CD8-positive, alpha-beta memory T cell (primary cell): ENCODE results near the gene POMT1. TPM values are rescaled to one million over a fixed set of nuclear protein-coding genes. Genes with fewer than 3 reads are reported as not detected.

Experiments used
- CTCF ChIA-PET: fragments of 350-600 bp; sonication (Branson Sonifier 250); formaldehyde crosslinking; loops from one replicate; lab custom pipeline; 2021; ENCODE audit warnings: antibody characterized with exemption; lab: Charles Lee
- POLR2A ChIA-PET: fragments of 350-600 bp; sonication (Branson Sonifier 250); formaldehyde crosslinking; loops from one replicate; lab custom pipeline; 2021; ENCODE audit warnings: antibody characterized with exemption; lab: Charles Lee
- DNase-seq, 5 donors: peaks; one replicate each; pipeline versions ENCODE4 v3.0.0 to v3.0.0-alpha.2; 2020 to 2022; ENCODE audit warnings: mixed read lengths in 1 of 5
- H3K27ac ChIP-seq: one replicate; pipeline ENCODE4 v1.7.0; 2013; ENCODE audit warnings: low read depth, mild to moderate bottlenecking, low read length, moderate library complexity
- H3K27me3 ChIP-seq: 2 replicates; pipeline ENCODE4 v1.7.0; 2013; ENCODE audit warnings: low read length, mild to moderate bottlenecking; ENCODE audit not compliant: insufficient read depth, poor library complexity, severe bottlenecking
- H3K36me3 ChIP-seq: 2 replicates; pipeline ENCODE4 v1.7.0; 2013; ENCODE audit warnings: mild to moderate bottlenecking, low read length, moderate library complexity; ENCODE audit not compliant: insufficient read depth
- H3K4me1 ChIP-seq: 2 replicates; pipeline ENCODE4 v1.7.0; 2013; ENCODE audit warnings: mild to moderate bottlenecking, low read length, moderate library complexity; ENCODE audit not compliant: insufficient read depth
- H3K4me3 ChIP-seq: 2 replicates; pipeline ENCODE4 v1.7.0; 2013; ENCODE audit warnings: mild to moderate bottlenecking, low read length
- H3K9me3 ChIP-seq: 2 replicates; pipeline ENCODE4 v1.7.0; 2013; ENCODE audit warnings: mild to moderate bottlenecking, low read length
- H3K27ac Mint-ChIP-seq, 8 donors: one replicate each; pipeline ENCODE4 v1.8.0; 2020 to 2021; ENCODE audit warnings: mixed read lengths in 8 of 8, mild to moderate bottlenecking in 6 of 8, inconsistent platforms in 3 of 8, moderate library complexity in 3 of 8
- H3K27me3 Mint-ChIP-seq, 2 donors: one replicate each; pipeline ENCODE4 v1.8.0; 2020 to 2021; ENCODE audit warnings: mixed read lengths in 2 of 2, mild to moderate bottlenecking in 1 of 2, moderate library complexity in 1 of 2
- H3K36me3 Mint-ChIP-seq, 3 donors: one replicate each; pipeline ENCODE4 v1.8.0; 2020 to 2021; ENCODE audit warnings: mixed read lengths in 3 of 3, inconsistent platforms in 1 of 3, mild to moderate bottlenecking in 1 of 3
- H3K4me1 Mint-ChIP-seq, 3 donors: one replicate each; pipeline ENCODE4 v1.8.0; 2020 to 2021; ENCODE audit warnings: mixed read lengths in 3 of 3, inconsistent platforms in 1 of 3, mild to moderate bottlenecking in 1 of 3
- H3K4me3 Mint-ChIP-seq, 7 donors: one replicate each; pipeline ENCODE4 v1.8.0; 2020 to 2021; ENCODE audit warnings: mixed read lengths in 7 of 7, mild to moderate bottlenecking in 6 of 7, moderate library complexity in 4 of 7, inconsistent platforms in 2 of 7
- H3K9me3 Mint-ChIP-seq, 5 donors: one replicate each; pipeline ENCODE4 v1.8.0; 2020 to 2022; ENCODE audit warnings: mixed read lengths in 5 of 5, mild to moderate bottlenecking in 3 of 5, moderate library complexity in 2 of 5, inconsistent platforms in 1 of 5
- polyA plus RNA-seq: library from polyadenylated mRNA; unstranded; fragments of 300-500 nt; fragmentation: Illumina TruSeq; gene quantifications from one replicate; pipeline ENCODE4 v1.2.3, GENCODE V29; 2021
- total RNA-seq, 2 experiments: library from RNA; stranded (reverse); gene quantifications; one replicate each; pipeline ENCODE4 v1.2.3, GENCODE V29; 2021

POMT1 gene
- total and polyA plus RNA-seq, 3 experiments from 2014 or later, result 18.4 to 35.3 (median 31.6) TPM

- POLR2A ChIA-PET, result no interaction called here
- CTCF ChIA-PET, result interaction anchor here (1.1 kb wide), 1 partner anchor 123 kb away, joined by 3 read pairs; no protein-coding TSS in a partner anchor
Measured at GRCh38 chr9:131473198-131473885, 29.4 kb upstream of the POMT1 start.

GRCh38 chr9:131473891-131474290 is 28.8 kb upstream of the POMT1 start:
- Histone ChIP-seq H3K27me3 (no peaks in the 10 kb centered on the region), H3K9me3 (no peaks in the 10 kb centered on the region), H3K27ac (no peak overlapping the region), H3K36me3 (peaks cover 77% of the 10 kb centered on the region), H3K4me3 (no peak overlapping the region), H3K4me1 (no peaks in the 10 kb centered on the region)
- peaks cover 1 to 94% (median 31%) of the 10 kb centered on the region in 3 donors for H3K36me3 Mint-ChIP-seq
- no peak overlapping the region for H3K4me3 Mint-ChIP-seq
- no peak overlapping the region for H3K27ac Mint-ChIP-seq
- POLR2A ChIA-PET, result interaction anchor here (1.3 kb wide), 1 partner anchor 101 kb away, joined by 3 read pairs; no protein-coding TSS in a partner anchor
- peaks cover 6 to 24% (median 24%) of the 10 kb centered on the region in 3 donors for H3K4me1 Mint-ChIP-seq
- no peaks in the 10 kb centered on the region for H3K9me3 Mint-ChIP-seq
- no peak for DNase-seq
- CTCF ChIA-PET, result interaction anchor here (1.1 kb wide), 1 partner anchor 124 kb away, joined by 3 read pairs; no protein-coding TSS in a partner anchor
- peaks cover 0 to 2% of the 10 kb centered on the region in 2 donors for H3K27me3 Mint-ChIP-seq

More at GRCh38 chr9:131473198-131473885, 29.4 kb upstream of the POMT1 start:
- peak overlapping the region in 2 of 8 donors; percentile 55 to 63 for H3K27ac Mint-ChIP-seq
- no peak overlapping the region for H3K4me3 Mint-ChIP-seq
- H3K9me3 Mint-ChIP-seq, result no peaks in the 10 kb centered on the region
- H3K36me3 Mint-ChIP-seq, result peaks cover 0 to 93% (median 31%) of the 10 kb centered on the region in 3 donors
- no peaks in the 10 kb centered on the region for H3K4me1 ChIP-seq
- H3K4me3 ChIP-seq, result no peak overlapping the region
- DNase-seq, result no peak
- H3K9me3 ChIP-seq, result no peaks in the 10 kb centered on the region
- peaks cover 0 to 2% of the 10 kb centered on the region in 2 donors for H3K27me3 Mint-ChIP-seq
- no peaks in the 10 kb centered on the region for H3K27me3 ChIP-seq
- peaks cover 78% of the 10 kb centered on the region for H3K36me3 ChIP-seq
- H3K4me1 Mint-ChIP-seq, result peaks cover 6 to 24% (median 22%) of the 10 kb centered on the region in 3 donors
- no peak overlapping the region for H3K27ac ChIP-seq

GRCh38 chr9:131474711-131475110 is 28.0 kb upstream of the POMT1 start:
- ChIA-PET POLR2A (interaction anchor here (1.3 kb wide), 1 partner anchor 101 kb away, joined by 3 read pairs; no protein-coding TSS in a partner anchor), CTCF (interaction anchor here (1.1 kb wide), 1 partner anchor 125 kb away, joined by 3 read pairs; no protein-coding TSS in a partner anchor)
- peaks cover 6 to 95% (median 32%) of the 10 kb centered on the region in 3 donors for H3K36me3 Mint-ChIP-seq
- H3K36me3 ChIP-seq, result peaks cover 78% of the 10 kb centered on the region
- H3K4me1 Mint-ChIP-seq, result peaks cover 6 to 24% (median 19%) of the 10 kb centered on the region in 3 donors
- no peak overlapping the region for H3K27ac Mint-ChIP-seq
- peaks cover 0 to 2% of the 10 kb centered on the region in 2 donors for H3K27me3 Mint-ChIP-seq
- H3K27ac ChIP-seq, result no peak overlapping the region
- H3K4me3 ChIP-seq, result no peak overlapping the region
- H3K9me3 Mint-ChIP-seq, result no peaks in the 10 kb centered on the region
- H3K4me1 ChIP-seq, result no peaks in the 10 kb centered on the region
- H3K9me3 ChIP-seq, result no peaks in the 10 kb centered on the region
- H3K27me3 ChIP-seq, result no peaks in the 10 kb centered on the region
- no peak overlapping the region for H3K4me3 Mint-ChIP-seq
- DNase-seq, result no peak

GRCh38 chr9:131475111-131475955 is 27.4 kb upstream of the POMT1 start:
- no peak for DNase-seq
- Mint-ChIP-seq H3K4me1 (peaks cover 4 to 17% (median 13%) of the 10 kb centered on the region in 3 donors), H3K4me3 (no peak overlapping the region), H3K27ac (no peak overlapping the region), H3K36me3 (peaks cover 6 to 94% (median 26%) of the 10 kb centered on the region in 3 donors), H3K27me3 (peaks cover 0 to 2% of the 10 kb centered on the region in 2 donors), H3K9me3 (no peaks in the 10 kb centered on the region)
- no peaks in the 10 kb centered on the region for H3K4me1 ChIP-seq
- H3K27ac ChIP-seq, result no peak overlapping the region
- H3K27me3 ChIP-seq, result no peaks in the 10 kb centered on the region
- H3K4me3 ChIP-seq, result no peak overlapping the region
- H3K36me3 ChIP-seq, result peaks cover 78% of the 10 kb centered on the region
- CTCF ChIA-PET, result interaction anchor here (1.2 kb wide), 1 partner anchor 12 kb away, joined by 3 read pairs; no protein-coding TSS in a partner anchor
- POLR2A ChIA-PET, result interaction anchor here (1.3 kb wide), 1 partner anchor 102 kb away, joined by 3 read pairs; no protein-coding TSS in a partner anchor
- no peaks in the 10 kb centered on the region for H3K9me3 ChIP-seq

GRCh38 chr9:131475956-131476776 is 26.6 kb upstream of the POMT1 start:
- Histone ChIP-seq H3K27me3 (no peaks in the 10 kb centered on the region), H3K4me3 (no peak overlapping the region), H3K36me3 (peaks cover 75% of the 10 kb centered on the region), H3K4me1 (no peaks in the 10 kb centered on the region), H3K27ac (no peak overlapping the region), H3K9me3 (no peaks in the 10 kb centered on the region)
- Mint-ChIP-seq H3K4me1 (peaks cover 4 to 13% (median 9%) of the 10 kb centered on the region in 3 donors), H3K36me3 (peaks cover 6 to 90% (median 22%) of the 10 kb centered on the region in 3 donors), H3K27me3 (peaks cover 0 to 2% of the 10 kb centered on the region in 2 donors), H3K4me3 (no peak overlapping the region), H3K27ac (no peak overlapping the region), H3K9me3 (no peaks in the 10 kb centered on the region)
- ChIA-PET CTCF (interaction anchor here (0.6 to 1.2 kb wide), 3 partner anchors 8 to 103 kb away, joined by 3 read pairs; no protein-coding TSS in a partner anchor), POLR2A (no interaction called here)
- DNase-seq, result no peak

GRCh38 chr9:131476777-131477345 is 25.9 kb upstream of the POMT1 start:
- H3K27ac ChIP-seq, result no peak overlapping the region
- Mint-ChIP-seq H3K36me3 (peaks cover 7 to 90% (median 18%) of the 10 kb centered on the region in 3 donors), H3K27me3 (peaks cover 0 to 2% of the 10 kb centered on the region in 2 donors), H3K4me3 (no peak overlapping the region), H3K9me3 (no peaks in the 10 kb centered on the region), H3K27ac (no peak overlapping the region), H3K4me1 (peaks cover 4 to 8% (median 5%) of the 10 kb centered on the region in 3 donors)
- H3K9me3 ChIP-seq, result no peaks in the 10 kb centered on the region
- H3K4me1 ChIP-seq, result no peaks in the 10 kb centered on the region
- CTCF ChIA-PET, result interaction anchor here (0.6 to 3.1 kb wide), 4 partner anchors 9 to 127 kb away, joined by 3 to 11 read pairs (median 7); no protein-coding TSS in a partner anchor
- H3K4me3 ChIP-seq, result no peak overlapping the region
- H3K27me3 ChIP-seq, result no peaks in the 10 kb centered on the region
- DNase-seq, result no peak
- peaks cover 75% of the 10 kb centered on the region for H3K36me3 ChIP-seq
- POLR2A ChIA-PET, result no interaction called here

- Mint-ChIP-seq H3K27ac (no peak overlapping the region), H3K27me3 (peaks cover 0 to 2% of the 10 kb centered on the region in 2 donors), H3K4me1 (peaks cover 4 to 8% (median 6%) of the 10 kb centered on the region in 3 donors), H3K36me3 (peaks cover 12 to 91% (median 19%) of the 10 kb centered on the region in 3 donors), H3K4me3 (no peak overlapping the region), H3K9me3 (no peaks in the 10 kb centered on the region)
- ChIA-PET POLR2A (no interaction called here), CTCF (interaction anchor here (0.6 to 3.1 kb wide), 6 partner anchors 18 to 127 kb away, joined by 3 to 11 read pairs (median 5); no protein-coding TSS in a partner anchor)
- no peak overlapping the region for H3K27ac ChIP-seq
- H3K9me3 ChIP-seq, result no peaks in the 10 kb centered on the region
- peaks cover 80% of the 10 kb centered on the region for H3K36me3 ChIP-seq
- no peaks in the 10 kb centered on the region for H3K27me3 ChIP-seq
- DNase-seq, result no peak
- no peak overlapping the region for H3K4me3 ChIP-seq
- no peaks in the 10 kb centered on the region for H3K4me1 ChIP-seq
Measured at GRCh38 chr9:131477367-131477766, 25.4 kb upstream of the POMT1 start.
